GM12892 (cell line): Measurements from ENCODE around the gene KDR.

Source experiments
- DNase-seq: peaks from one replicate; pipeline ENCODE4 v3.0.0; 2011; ENCODE audit not compliant: insufficient read length
- FAIRE-seq: peaks from 2 replicates; lab custom pipeline; 2011; peaks lifted over from hg19 to GRCh38; lab: Jason Lieb, UNC
- POLR2A ChIP-seq: IDR thresholded peaks from 2 replicates; pipeline ENCODE4 v1.6.1; 2011; ENCODE audit warnings: low read depth, low read length, control low read depth
- POLR2AphosphoS5 ChIP-seq: IDR thresholded peaks from 2 replicates; pipeline ENCODE4 v1.6.1; 2011; ENCODE audit warnings: low read depth, low read length, control low read depth
- TAF1 ChIP-seq: IDR thresholded peaks from 2 replicates; pipeline ENCODE4 v1.6.1; 2011; ENCODE audit warnings: low read depth, mild to moderate bottlenecking, control low read depth, low read length, borderline replicate concordance

The KDR gene

GRCh38 chr4:55037728-55038127, 87.7 kb downstream of the KDR start:
- FAIRE-seq (no peak), DNase-seq (no peak)
- no peak for TF ChIP-seq TAF1
- no peak for TF ChIP-seq POLR2AphosphoS5
- TF ChIP-seq POLR2A: no peak

GRCh38 chr4:55036405-55036804, 89.0 kb downstream of the KDR start:
- no peak for FAIRE-seq
- no peak for TF ChIP-seq TAF1
- TF ChIP-seq POLR2A: no peak
- TF ChIP-seq POLR2AphosphoS5: no peak
- no peak for DNase-seq

- DNase-seq (no peak), FAIRE-seq (no peak)
- no peak for TF ChIP-seq TAF1
- TF ChIP-seq POLR2AphosphoS5: no peak
- TF ChIP-seq POLR2A: no peak
Measured at GRCh38 chr4:55035892-55036291, 89.5 kb downstream of the KDR start.

- FAIRE-seq: no peak
- no peak for DNase-seq
- TF ChIP-seq POLR2A: no peak
- no peak for TF ChIP-seq POLR2AphosphoS5
- no peak for TF ChIP-seq TAF1
Measured at GRCh38 chr4:55033296-55033695, 92.1 kb downstream of the KDR start.

- no peak for TF ChIP-seq TAF1
- no peak for TF ChIP-seq POLR2A
- no peak for TF ChIP-seq POLR2AphosphoS5
- no peak for FAIRE-seq
- no peak for DNase-seq
Measured at GRCh38 chr4:55032788-55033187, 92.6 kb downstream of the KDR start.

GRCh38 chr4:55032179-55032578, 93.2 kb downstream of the KDR start:
- TF ChIP-seq POLR2AphosphoS5 (no peak), TAF1 (no peak), POLR2A (no peak)
- no peak for FAIRE-seq

GRCh38 chr4:55031158-55031557, 94.2 kb downstream of the KDR start:
- DNase-seq: no peak
- TF ChIP-seq POLR2AphosphoS5 (no peak), TAF1 (no peak)
- no peak for FAIRE-seq

More at GRCh38 chr4:55032179-55032578, 93.2 kb downstream of the KDR start:
- no peak for DNase-seq

GRCh38 chr4:55030589-55030988, 94.8 kb downstream of the KDR start:
- FAIRE-seq (no peak), DNase-seq (no peak)
- no peak for TF ChIP-seq TAF1
- no peak for TF ChIP-seq POLR2AphosphoS5
- no peak for TF ChIP-seq POLR2A

GRCh38 chr4:55029821-55030503, 95.4 kb downstream of the KDR start:
- DNase-seq: no peak
- no peak for FAIRE-seq
- TF ChIP-seq POLR2AphosphoS5: no peak
- no peak for TF ChIP-seq TAF1
- TF ChIP-seq POLR2A: no peak

- FAIRE-seq (no peak), DNase-seq (no peak)
- TF ChIP-seq TAF1 (no peak), POLR2A (no peak), POLR2AphosphoS5 (no peak)
Measured at GRCh38 chr4:55029321-55029720, 96.1 kb downstream of the KDR start.
